Esophagus (tissue), 2 donors: ENCODE measurements around the gene CDR2. TPM values are rescaled to one million over a fixed set of nuclear protein-coding genes. Genes with fewer than 3 reads are reported as not detected.
"Not testable (repeated sequence)": the region's sequence is repeated elsewhere in the genome, so short reads cannot be mapped to it uniquely, and the experiment has no call there.

Experiments used
- H3K27ac ChIP-seq, 2 donors: one replicate each; pipeline ENCODE4 v1.5.1; 2013; ENCODE audit warnings: low read depth in 2 of 2, mild to moderate bottlenecking in 2 of 2, inconsistent platforms in 1 of 2, low read length in 1 of 2, moderate library complexity in 1 of 2
- H3K27me3 ChIP-seq, 2 donors: one replicate each; pipeline ENCODE4 v1.6.1; 2013; ENCODE audit warnings: low read length in 2 of 2, control low read depth in 1 of 2, mild to moderate bottlenecking in 1 of 2; ENCODE audit not compliant: insufficient read depth in 2 of 2, control insufficient read depth in 1 of 2
- H3K36me3 ChIP-seq, 2 donors: one replicate each; pipeline ENCODE4 v1.6.1; 2013; ENCODE audit warnings: low read length in 1 of 2; ENCODE audit not compliant: control insufficient read depth in 2 of 2, insufficient read depth in 2 of 2
- H3K4me1 ChIP-seq, 2 donors: one replicate each; pipeline ENCODE4 v1.6.1; 2013; ENCODE audit warnings: low read length in 1 of 2; ENCODE audit not compliant: control insufficient read depth in 2 of 2, insufficient read depth in 2 of 2
- H3K4me3 ChIP-seq, 2 donors: one replicate each; pipeline ENCODE4 v1.5.1; 2013; ENCODE audit warnings: low read length in 2 of 2, mild to moderate bottlenecking in 2 of 2, low read depth in 1 of 2, moderate library complexity in 1 of 2
- H3K9me3 ChIP-seq, 2 donors: one replicate each; pipeline ENCODE4 v1.6.1; 2013; ENCODE audit warnings: mild to moderate bottlenecking in 2 of 2, low read depth in 1 of 2, low read length in 1 of 2, moderate library complexity in 1 of 2; ENCODE audit not compliant: control insufficient read depth in 2 of 2, insufficient read depth in 1 of 2
- WGBS, 2 donors: extraction: QIAGEN DNeasy Blood & Tissue Kit; methylation state at CpG; one replicate each; pipeline ENCODE4 v1.1.7; 2013; 5-methylcytosine and 5-hydroxymethylcytosine counted together
- polyA plus RNA-seq, 2 donors: library from polyadenylated mRNA; stranded (reverse); fragments of 200-250 nt; gene quantifications; one replicate each; pipeline ENCODE4 v1.2.3, GENCODE V29; 2013
- donor health status: healthy with polysubstance abuse.
- donor health status: Bipolar disorder and iron deficiency.

The CDR2 gene
- polyA plus RNA-seq, 2 donors, result 4.5 to 6.3 TPM

DNA sequence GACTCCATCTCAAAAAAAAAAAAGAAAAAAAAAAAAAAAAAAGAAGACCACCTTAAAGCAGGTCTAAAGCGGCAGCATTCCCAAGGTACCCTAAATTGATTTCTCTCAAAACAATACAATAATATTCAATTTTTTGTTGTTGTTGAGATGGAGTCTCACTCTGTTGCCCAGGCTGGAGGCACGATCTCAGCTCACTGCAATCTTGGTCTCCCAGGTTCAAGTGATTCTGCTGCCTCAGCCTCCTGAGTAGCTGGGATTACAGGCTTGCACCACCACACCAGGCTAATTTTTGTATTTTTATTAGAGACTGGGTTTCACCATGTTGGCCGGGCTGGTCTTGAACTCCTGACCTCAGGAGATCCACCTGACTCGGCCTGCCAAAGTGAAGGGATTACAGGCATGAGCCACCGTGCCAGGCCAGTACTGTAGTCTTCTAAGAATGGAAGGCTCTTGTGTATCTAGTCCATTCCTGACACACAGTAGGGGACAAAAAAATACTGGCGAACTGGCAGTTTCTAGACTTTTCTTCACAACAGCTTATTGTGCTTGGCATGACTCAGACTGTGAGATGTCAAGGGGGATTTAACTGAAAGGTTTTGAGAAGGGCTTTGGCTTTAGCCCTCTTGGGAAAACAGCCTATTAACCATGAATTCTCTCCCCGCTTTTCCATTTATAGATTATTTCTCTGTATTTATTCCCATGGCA is 17.3 kb downstream of the CDR2 start:
- Histone ChIP-seq H3K9me3 (no peaks in the 10 kb centered on the region), H3K27ac (peak overlapping the region in 1 of 2 donors; percentile 34), H3K4me3 (no peak overlapping the region), H3K36me3 (peaks cover 0 to 2% of the 10 kb centered on the region in 2 donors), H3K4me1 (peaks cover 0 to 2% of the 10 kb centered on the region in 2 donors), H3K27me3 (no peaks in the 10 kb centered on the region)
- 85 to 88% methylated on average over 7 of the region's 7 CpGs for WGBS, 2 donors

GRCh38 chr16:22355487-22355908 is 18.9 kb downstream of the CDR2 start:
- Histone ChIP-seq H3K9me3 (no peaks in the 10 kb centered on the region), H3K27me3 (no peaks in the 10 kb centered on the region), H3K36me3 (no peaks in the 10 kb centered on the region), H3K4me1 (peaks cover 0 to 2% of the 10 kb centered on the region in 2 donors), H3K4me3 (no peak overlapping the region), H3K27ac (no peak overlapping the region)

DNA sequence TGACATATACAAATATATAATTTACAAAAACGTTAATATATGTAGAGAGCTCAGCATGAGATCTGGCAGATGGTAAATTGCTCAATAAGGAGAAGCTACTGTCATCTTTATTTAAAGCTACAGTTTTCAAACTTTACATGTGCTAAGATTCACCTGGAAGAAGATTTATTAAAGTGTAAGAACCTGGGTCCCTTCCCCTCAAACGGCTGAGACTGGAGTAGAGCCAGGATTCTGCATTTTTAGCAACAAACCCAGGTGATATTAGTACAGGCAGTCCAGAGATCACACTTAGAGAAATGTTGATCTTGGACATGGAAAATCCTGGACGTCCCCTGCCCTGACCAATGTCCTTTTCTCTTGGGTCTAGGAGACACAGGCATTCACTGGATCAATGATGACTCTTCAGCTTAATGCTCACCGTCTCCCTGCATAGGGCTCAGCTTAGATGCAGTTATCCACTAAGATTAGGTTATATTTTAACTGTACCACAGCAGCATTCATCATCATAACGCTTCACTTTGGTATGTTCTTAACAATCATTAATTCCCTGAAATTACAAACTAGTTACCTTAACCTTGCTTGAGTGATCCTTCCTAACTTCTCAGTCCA is 20.4 kb downstream of the CDR2 start:
- Histone ChIP-seq H3K36me3 (peaks cover 0 to 4% of the 10 kb centered on the region in 2 donors), H3K9me3 (no peaks in the 10 kb centered on the region), H3K4me1 (peaks cover 0 to 2% of the 10 kb centered on the region in 2 donors), H3K4me3 (no peak overlapping the region), H3K27ac (no peak overlapping the region), H3K27me3 (no peaks in the 10 kb centered on the region)
- 52 to 59% methylated on average over 5 of the region's 5 CpGs for WGBS, 2 donors

GRCh38 chr16:22353191-22353919 is 21.1 kb downstream of the CDR2 start:
- Histone ChIP-seq H3K36me3 (peaks cover under 1 to 4% of the 10 kb centered on the region in 2 donors), H3K9me3 (no peaks in the 10 kb centered on the region), H3K27ac (peak overlapping the region in 1 of 2 donors; percentile 22), H3K4me1 (peaks cover 0 to 2% of the 10 kb centered on the region in 2 donors), H3K27me3 (no peaks in the 10 kb centered on the region), H3K4me3 (no peak overlapping the region)
- 45 to 48% methylated on average over 3 of the region's 3 CpGs for WGBS, 2 donors

- Histone ChIP-seq H3K27ac (no peak overlapping the region), H3K4me3 (no peak overlapping the region), H3K27me3 (no peaks in the 10 kb centered on the region), H3K36me3 (peaks cover 3 to 4% of the 10 kb centered on the region in 2 donors), H3K9me3 (no peaks in the 10 kb centered on the region), H3K4me1 (peaks cover 0 to 2% of the 10 kb centered on the region in 2 donors)
- WGBS, 2 donors, result 77 to 85% methylated on average over 5 of the region's 5 CpGs
Measured at GRCh38 chr16:22352723-22353122, 21.7 kb downstream of the CDR2 start.

- Histone ChIP-seq H3K4me1 (peaks cover 0 to 2% of the 10 kb centered on the region in 2 donors), H3K4me3 (no peak overlapping the region), H3K36me3 (peaks cover 7 to 9% of the 10 kb centered on the region in 2 donors), H3K27me3 (no peaks in the 10 kb centered on the region), H3K27ac (no peak overlapping the region), H3K9me3 (no peaks in the 10 kb centered on the region)
- WGBS, 2 donors, result 96 to 98% methylated on average over 6 of the region's 6 CpGs
Measured at GRCh38 chr16:22352140-22352539, 22.3 kb downstream of the CDR2 start.

DNA sequence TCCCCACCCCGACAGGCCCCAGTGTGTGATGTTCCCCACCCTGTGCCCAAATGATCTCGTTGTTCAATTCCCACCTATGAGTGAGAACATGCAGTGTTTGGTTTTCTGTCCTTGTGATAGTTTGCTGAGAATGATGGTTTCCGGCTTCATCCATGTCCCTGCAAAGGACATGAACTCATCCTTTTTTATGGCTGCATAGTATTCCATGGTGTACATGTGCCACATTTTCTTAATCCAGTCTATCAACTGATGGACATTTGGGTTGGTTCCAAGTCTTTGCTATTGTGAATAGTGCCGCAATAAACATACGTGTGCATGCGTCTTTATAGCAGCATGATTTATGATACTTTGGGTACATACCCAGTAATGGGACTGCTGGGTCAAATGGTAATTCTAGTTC is 23.4 kb downstream of the CDR2 start:
- 95 to 97% methylated on average over 5 to 6 of the region's 6 CpGs for WGBS, 2 donors

DNA sequence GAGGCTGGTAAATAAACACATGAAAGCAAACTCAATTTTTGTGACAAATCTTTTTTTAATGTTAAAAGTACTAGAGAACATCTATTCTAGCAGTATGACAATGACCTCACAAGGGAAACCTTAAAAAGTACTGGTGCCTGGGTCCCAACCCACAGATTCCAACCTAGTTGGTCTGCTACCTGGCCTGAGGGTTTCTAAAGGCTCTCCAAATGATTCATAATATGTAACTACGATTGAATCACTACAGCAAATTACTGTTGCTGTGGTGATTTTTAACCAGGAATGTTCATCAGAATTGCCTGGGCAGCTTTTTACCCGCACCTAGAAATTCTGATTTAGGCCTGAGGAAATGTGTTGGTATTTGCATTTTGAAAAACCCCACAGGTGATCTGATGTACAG is 26.1 kb downstream of the CDR2 start:
- no peaks in the 10 kb centered on the region for H3K9me3 ChIP-seq
- no peak overlapping the region for H3K27ac ChIP-seq
- no peak overlapping the region for H3K4me3 ChIP-seq
- no peaks in the 10 kb centered on the region for H3K27me3 ChIP-seq
- 66 to 70% methylated on average over 2 of the region's 2 CpGs for WGBS, 2 donors
- peaks cover 9 to 11% of the 10 kb centered on the region in 2 donors for H3K36me3 ChIP-seq
- peaks cover 0 to under 1% of the 10 kb centered on the region in 2 donors for H3K4me1 ChIP-seq

More for the DNA sequence above, 23.4 kb downstream of the CDR2 start:
- H3K27me3 ChIP-seq, H3K4me1 ChIP-seq, H3K27ac ChIP-seq, H3K9me3 ChIP-seq, H3K4me3 ChIP-seq: not testable (repeated sequence)
- peaks cover 9 to 11% of the 10 kb centered on the region in 2 donors for H3K36me3 ChIP-seq

- Histone ChIP-seq H3K4me3 (no peak overlapping the region), H3K4me1 (no peaks in the 10 kb centered on the region), H3K36me3 (peaks cover 9 to 11% of the 10 kb centered on the region in 2 donors), H3K27ac (no peak overlapping the region), H3K9me3 (no peaks in the 10 kb centered on the region), H3K27me3 (no peaks in the 10 kb centered on the region)
- WGBS, 2 donors, result 87 to 92% methylated on average over 20 of the region's 20 CpGs
Measured at GRCh38 chr16:22347100-22347820, 27.2 kb downstream of the CDR2 start.
